NCI-H1105 treated with DMSO at 0.1 percent for 48 hours (cell line): ENCODE measurements around the gene WTIP.
"Not testable (repeated sequence)": the region's sequence is repeated elsewhere in the genome, so short reads cannot be mapped to it uniquely, and the experiment has no call there.

Experiments used
- DNase-seq: peaks from one replicate; lab custom pipeline; 2025; lab: John Stamatoyannopoulos, UW

The WTIP gene

DNA sequence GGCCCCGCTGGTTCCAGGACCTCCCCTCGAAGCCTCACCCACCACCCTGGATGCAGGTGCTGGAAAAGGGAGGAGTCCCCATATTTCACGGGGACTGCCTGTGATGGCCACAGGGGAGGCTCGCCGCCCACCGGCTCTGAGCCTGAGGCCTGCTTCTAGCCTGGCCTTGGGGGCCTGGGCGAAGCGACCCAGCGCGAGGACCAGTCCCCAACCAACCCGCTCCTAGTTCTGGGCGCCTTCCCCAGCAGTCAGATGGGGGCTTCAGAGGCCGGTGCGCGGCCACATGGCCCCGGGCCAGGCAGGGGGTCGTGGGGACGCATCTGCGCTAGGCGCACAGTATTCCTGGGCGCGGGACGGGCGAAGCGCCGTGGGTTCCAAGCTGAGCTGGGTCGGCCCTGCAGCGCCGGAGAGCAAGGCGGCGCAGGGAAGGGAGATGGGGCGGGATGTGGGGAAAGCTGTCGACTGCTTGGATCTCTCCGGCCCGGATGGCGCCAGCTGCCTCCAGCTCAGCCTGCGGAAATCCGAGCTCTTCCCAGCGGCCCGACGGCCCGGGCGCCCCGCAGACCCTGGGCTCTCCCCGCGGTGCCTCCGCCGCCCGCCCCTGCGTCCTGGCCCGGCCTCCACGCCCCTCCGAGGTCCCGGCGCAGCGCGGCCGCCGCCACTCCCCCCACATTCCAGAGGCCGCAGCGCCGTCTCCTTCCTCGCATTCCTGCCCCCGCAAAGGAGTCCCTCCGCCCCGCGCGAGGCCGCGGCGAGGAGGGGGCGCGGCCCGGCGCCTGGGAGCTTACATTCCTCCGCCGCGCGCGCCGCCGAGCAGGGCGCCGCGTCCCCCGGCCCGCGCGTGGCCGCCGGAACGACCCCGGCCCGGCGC is at the start of gene WTIP:
WTIP (plus strand) TSS at position 788 of the 871 bp plus-strand sequence. CDS start 217 bp downstream, outside the sequence.
- DNase-seq = no peak

DNA sequence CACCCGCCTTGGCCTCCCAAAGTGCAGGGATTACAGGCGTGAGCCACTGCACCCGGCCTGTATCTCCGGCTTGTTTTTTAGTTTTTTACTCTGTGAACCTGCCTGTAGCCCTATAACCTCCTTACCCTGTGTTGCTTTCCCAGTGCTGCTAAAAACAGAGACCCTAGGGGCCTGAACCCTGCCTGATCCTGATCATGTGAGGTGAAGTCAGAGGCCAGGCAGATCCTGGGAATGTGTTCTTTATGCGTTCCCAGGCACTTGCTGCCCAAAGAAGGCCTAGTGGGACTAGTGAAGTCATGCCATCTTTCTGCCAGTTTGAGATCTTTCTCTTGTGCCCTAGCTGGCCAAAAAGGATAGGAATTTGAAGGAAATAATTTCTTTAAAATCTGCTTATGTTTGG is 48.8 kb upstream of the WTIP start:
- DNase-seq = no peak

GRCh38 chr19:34436716-34437115 is 44.8 kb upstream of the WTIP start:
- DNase-seq = no peak

DNA sequence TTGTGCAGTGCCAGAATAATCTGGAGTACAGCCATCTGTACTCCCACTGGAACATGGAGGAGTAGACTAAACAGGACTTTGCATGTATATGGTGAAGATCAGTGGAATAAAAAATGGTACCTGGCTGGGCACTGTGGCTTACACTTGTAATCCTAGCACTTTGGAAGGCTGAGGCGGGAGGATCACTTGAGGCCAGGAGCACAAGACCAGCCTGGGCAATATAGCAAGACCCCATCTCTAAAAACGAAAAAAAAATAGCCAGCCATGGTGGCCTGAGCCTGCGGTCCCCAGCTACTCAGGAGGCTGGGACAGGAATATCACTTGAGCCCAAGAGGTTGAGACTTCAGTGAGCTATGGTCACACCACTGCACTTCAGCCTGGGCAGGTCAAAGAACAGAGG is 33.4 kb upstream of the WTIP start:
- no peak for DNase-seq

DNA sequence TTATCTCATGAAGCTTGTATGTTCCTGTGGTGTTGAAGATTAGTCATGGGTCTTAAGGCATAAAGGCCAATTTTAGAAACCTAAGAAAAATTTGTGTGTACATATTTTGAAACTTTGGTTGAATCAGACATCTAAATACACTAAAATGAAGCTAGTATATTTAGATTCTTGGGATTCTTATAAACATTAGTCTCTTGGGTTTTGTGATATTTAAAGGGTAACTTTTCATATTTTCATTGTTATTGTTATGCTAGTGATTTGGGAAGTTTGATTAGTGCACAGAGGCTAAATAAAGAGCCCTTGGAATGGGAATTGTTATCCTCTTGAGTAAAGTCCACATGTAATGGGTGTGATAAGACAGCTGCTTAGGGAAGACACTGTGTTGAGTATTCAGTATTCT is 28.8 kb upstream of the WTIP start:
- DNase-seq = no peak

DNA sequence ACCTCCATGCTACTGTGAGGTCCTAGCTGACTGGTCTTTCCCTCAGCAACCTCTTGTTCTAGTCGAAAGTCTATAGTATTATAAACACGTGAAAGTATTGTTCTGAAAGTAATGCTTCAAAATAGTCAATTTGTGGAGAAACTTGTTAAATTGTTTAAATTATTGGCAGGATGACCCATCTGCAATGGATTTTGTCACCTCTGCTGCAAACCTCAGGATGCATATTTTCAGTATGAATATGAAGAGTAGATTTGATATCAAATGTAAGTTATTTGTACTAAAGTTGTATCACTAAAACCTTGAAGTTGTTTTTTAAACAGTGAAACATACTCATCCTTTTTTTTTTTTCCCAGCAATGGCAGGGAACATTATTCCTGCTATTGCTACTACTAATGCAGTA is 27.5 kb upstream of the WTIP start:
- no peak for DNase-seq

DNA sequence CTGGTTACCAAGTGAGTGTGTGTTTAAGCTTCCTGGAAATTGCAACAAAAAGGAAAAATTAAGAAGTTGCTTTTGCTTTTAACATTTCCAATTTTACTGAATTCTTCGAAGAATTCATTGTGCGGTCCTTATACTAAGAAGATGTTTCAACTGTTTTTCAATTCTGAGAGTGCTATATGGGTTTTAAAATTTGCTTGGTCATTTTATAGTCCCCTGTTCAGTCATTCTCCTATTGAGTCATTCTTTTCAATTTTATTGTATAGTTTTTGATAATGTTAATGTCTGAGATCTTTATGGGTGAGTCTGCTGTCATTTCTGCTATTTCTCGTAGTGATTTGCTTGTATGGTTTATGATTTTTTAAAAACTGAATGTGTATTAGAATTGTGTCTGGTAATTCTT is 26.9 kb upstream of the WTIP start:
- DNase-seq = no peak

- not testable (repeated sequence) for DNase-seq
Measured at GRCh38 chr19:34455783-34456480, 25.6 kb upstream of the WTIP start.

DNA sequence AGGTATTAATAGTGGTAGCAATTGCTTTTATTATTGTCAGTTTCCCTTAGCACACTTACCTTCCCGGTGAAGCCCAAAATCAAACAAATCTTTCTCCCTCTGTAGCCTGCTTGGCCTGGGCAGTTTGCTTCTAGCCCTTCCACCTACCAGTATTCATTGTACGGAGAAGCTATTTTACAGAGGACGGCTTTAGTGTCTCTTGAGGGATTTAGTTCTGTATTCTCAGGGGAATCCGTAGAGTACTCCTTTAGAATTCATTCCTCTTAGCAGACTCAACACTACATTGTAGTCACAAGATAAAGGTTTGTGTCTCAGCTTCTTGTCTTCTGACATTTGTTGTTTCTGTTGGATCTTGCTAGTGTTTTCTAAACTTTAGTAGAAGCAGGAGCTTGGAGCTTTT is 24.1 kb upstream of the WTIP start:
- DNase-seq = no peak

DNA sequence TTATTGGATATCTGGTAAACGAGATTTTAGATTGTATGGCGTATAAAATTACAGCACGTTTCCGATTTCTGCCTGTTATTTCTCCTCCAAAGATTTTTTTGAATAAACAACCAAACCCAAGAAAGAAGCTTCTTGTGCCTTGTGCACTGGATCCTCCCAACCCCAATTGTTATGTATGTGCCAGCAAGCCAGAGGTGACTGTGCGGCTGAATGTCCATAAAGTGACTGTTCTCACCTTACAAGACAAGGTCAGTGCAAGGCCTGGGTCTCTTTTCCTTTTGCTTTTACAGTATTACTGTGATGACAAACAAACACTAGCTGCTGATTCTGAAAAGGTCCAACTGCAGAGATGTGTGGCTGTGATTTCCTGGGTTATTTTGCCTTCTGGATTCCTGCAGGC is 22.9 kb upstream of the WTIP start:
- no peak for DNase-seq

DNA sequence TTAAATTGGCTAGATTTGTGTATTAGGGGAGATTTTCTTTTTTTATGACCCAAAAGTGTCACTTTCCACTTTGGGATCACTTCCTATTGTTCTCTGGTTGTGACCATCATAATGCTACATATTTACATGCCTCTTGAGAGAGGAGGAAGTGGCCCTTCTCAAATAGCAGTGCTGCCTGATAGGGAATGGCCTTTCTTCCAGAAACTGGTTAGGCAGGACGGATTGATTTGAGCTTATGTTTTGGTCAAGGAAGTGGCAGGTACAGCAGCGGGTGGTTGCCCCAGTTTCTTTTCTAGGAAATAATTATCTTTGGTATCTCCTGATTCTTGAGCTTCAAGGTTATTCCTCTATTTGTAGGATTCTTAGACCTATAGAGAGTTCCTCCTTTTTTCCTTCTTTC is 21.9 kb upstream of the WTIP start:
- no peak for DNase-seq

DNA sequence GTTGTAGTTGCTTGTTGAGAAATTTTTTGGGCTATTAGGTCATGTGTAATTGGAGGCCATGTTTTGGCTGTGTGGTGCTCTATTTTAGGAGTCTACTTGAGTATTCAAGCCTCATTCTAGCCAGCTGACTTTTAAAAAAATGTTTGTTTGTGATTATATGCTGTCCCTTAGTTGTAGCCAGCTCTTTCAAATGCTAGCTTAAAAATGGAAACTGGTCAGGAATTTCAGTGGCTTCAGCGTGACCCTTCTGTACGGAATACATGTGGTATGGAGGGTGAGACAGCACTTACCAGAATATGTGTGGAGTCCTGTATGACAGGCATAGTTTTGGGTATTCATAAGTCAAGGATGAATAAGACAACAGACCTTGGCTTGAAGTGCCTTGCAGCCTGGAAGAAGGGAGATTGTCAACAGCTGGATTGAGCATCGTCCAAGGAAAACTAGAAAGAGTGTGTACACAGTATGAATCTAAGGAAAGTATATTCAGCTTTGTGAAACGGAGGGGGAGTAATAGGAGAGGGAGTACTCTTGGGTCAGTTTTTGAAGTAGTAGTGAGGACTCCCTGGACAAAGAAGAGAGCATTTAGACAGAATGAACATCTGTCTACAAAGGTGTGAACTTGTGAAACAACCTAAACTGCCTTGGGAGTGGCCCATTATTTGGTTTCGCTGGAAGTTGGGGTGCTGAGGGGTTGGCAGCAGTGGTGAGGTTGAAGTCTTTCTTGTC is 20.0 kb upstream of the WTIP start:
- DNase-seq = no peak

DNA sequence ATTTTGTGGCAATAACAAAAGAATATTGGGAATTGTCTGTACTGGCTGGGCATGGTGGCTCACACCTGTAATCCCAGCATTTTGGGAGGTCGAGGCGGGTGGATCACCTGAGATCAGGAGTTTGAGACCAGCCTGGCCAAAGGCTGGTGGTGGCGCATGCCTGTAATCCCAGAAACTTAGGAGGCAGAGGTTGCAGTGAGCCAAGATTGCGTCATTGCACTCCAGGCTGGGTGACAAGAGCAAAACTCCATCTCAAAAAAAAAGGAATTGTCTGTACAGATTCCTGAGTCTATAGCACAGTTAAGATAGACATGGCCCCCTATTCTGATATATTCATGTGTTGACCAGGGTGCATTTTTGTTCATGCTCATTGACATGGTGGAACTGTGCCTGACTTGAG is 16.8 kb upstream of the WTIP start:
- DNase-seq = not testable (repeated sequence)

DNA sequence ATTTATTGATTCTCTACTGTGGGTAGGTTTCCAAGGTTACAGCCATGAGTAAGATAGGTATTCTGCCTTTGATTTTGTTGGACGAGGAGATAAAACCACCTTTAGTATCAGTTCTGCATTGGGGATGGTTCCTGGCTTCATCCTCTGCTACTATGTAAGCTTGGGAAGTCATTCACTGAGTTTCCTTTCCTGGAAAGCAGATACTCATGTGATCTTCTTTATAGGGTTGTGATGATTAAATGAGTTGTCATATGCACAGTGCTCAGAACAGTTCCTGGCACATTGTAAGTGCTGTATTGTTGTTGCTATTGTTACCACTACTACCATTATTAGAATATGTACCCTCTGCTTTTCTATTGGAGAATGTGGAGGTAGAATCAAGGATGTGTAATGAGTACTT is 13.1 kb upstream of the WTIP start:
- DNase-seq = no peak

DNA sequence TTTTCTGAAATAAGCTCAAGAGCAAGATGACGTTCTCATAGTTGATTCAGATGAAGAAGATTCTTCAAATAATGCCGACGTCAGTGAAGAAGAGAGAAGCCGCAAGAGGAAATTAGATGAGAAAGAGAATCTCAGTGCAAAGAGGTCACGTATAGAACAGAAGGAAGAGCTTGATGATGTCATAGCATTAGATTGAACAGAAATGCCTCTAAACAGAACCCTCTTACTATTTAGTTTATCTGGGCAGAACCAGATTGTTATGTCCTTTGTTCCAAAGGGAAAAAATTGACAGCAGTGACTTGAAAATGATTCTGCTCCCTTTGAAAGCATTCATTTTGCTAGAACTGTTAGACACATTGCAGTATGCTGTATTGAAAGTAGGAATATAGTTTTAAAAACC is 12.5 kb upstream of the WTIP start:
- DNase-seq = not testable (repeated sequence)

- no peak for DNase-seq
Measured at GRCh38 chr19:34471906-34472700, 9.5 kb upstream of the WTIP start.

GRCh38 chr19:34474233-34474989 is 7.1 kb upstream of the WTIP start:
- peak; percentile 36 for DNase-seq

DNA sequence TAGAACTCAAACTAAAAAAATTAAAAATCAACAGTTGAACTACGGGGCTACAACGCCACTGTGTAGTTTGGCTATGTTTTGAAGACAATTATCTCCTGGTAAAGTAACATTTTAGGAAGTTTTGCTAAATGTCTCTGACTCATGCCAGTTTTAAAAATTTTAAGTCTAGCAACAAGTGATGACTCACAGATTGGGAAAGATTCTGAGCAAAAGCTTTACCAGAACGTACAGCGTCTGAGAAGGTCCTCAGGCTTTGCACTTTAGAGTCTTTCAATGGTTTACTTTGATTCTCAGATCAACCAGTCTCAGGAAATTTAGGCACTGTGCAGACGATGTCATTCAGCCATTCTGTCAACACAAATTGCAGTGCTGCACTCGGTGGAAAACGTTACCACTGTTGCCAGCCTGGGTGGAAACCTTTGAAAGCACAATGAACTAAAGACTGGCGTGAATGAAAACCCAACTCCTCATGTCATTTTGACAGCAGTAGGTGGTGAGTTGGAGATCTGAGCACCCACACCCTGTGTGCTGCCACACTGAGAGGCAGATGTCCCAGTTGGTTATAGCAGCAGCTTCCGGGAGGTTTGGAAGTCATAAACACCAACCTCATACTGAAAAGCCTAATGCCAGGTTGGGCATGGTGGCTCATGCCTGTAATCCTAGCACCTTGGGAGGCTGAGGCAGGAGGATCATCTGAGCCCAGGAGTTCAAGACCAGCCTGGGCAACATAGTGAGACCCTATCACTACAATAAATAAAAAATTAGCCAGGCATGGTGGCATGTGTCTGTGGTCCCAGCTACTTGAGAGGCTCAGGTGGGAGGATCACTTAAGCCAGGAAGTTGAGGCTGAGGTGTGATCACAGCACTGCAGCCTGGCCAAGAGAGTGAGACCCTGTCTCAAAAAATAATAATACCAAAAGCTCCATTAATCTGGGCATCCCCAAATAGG is 6.3 kb upstream of the WTIP start:
- DNase-seq = no peak

DNA sequence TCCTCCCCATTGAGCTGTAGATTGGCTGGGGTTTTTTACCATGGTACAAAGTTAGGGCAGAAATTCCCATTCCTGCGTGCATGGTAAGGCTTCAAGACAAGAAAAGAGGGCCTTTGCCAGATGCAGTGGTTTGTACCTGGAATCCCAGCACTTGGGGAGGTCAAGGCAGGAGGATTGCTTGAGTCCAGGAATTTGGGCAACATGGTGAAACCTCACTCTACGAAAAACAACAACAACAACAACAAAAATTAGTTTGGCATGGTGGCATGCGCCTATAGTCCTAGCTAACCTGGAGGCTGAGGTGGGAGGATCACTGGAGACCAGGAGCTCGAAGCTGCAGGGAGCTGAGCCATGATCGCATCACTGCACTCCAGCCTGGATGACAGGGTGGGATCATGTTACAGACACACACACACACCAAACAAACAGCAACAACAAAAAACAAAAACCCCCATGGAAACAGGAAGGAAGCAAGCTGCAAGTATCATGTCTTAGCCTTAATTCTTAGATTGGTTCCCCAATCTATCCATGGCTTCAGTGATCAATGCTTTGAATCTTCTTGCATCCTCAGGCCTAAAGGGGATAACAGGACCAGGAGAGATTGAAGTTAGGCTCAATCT is 5.5 kb upstream of the WTIP start:
- no peak for DNase-seq

DNA sequence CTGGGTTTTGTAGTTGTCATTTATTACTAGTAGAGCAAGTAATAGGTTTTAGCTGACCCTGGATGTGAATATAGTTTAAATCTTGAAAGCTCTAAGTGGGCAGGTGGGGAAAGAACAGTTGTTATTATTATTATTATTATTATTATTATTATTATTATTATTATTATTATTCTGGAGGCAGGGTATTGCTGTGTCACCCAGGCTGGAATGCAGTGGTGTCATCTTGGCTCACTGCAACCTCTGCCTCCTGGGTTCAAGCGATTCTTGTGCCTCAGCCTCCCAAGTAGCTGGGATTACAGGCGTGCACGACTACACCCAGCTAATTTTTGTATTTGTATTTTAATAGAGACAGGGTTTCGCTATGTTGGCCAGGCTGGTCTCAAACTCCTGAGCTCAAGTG is 3.1 kb upstream of the WTIP start:
- not testable (repeated sequence) for DNase-seq
